Fibroblast of lung (primary cell): ENCODE measurements around the gene TSHZ2.

Source experiments
- CTCF ChIP-seq, 2 donors: IDR thresholded peaks in 1 of 2; conservative IDR thresholded peaks in 1 of 2; 1 replicate in 1 of 2; 2 replicates in 1 of 2; pipeline ENCODE4 v1.5.1; 2011 to 2012; ENCODE audit warnings: low read length in 2 of 2, control low read depth in 1 of 2, inconsistent platforms in 1 of 2, low read depth in 1 of 2, mild to moderate bottlenecking in 1 of 2
- EZH2 ChIP-seq: IDR thresholded peaks from 2 replicates; pipeline ENCODE4 v1.5.1; 2012; ENCODE audit warnings: low read length, control low read depth, mild to moderate bottlenecking; ENCODE audit errors: missing control alignments

GRCh38 chr20:52939141-52939540 lies 33.0 kb upstream of the TSHZ2 start:
- TF ChIP-seq CTCF (conservative IDR thresholded peaks at IDR 0.05 in 1 of 2, IDR thresholded peaks at IDR 0.05 in 1 of 2; ENCODE audit: low read depth in 1 of 2, low read length in 2 of 2) = no peak
- no peak for TF ChIP-seq EZH2
